SU-DHL-6 (cell line): Measurements from ENCODE around the gene MTFR1L.

Source experiments
- EZH2phosphoT487 ChIP-seq: fragments of 200-600 bp; sonication (generic), shearing (Covaris generic); conservative IDR thresholded peaks from 2 replicates; pipeline ENCODE4 v1.6.1; 2018; ENCODE audit warnings: mild to moderate bottlenecking, antibody characterized with exemption, low read length, moderate library complexity, mixed read lengths
- TF ChIP-seq, protein P1 (sequence below): fragments of 200-600 bp; sonication (generic); IDR thresholded peaks from one replicate; pipeline ENCODE4 v1.5.1; 2017; ENCODE audit warnings: antibody characterized with exemption, mild to moderate bottlenecking, low read length, moderate library complexity; ENCODE audit not compliant: insufficient read depth, poor library complexity, severe bottlenecking

DNA sequence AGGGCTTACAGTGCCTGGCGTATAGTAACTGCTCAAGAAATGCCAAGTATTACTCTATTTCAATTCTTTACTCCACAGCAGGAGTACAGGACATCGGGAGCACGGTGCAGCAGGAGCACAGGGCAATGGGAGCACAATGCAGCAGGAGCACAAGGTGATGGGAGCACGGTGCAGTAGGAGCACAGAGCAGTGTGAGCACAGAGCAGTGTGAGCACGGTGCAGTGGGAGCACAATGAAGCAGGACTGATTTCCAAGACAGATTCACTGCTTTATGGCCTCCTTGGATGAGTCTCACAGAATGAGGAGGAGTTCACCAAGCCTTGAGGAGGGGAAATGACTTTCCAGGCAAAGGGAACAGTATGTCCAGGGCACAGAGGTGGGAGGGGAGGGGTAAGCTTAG lies 60.8 kb downstream of the MTFR1L start:
- TF ChIP-seq, protein P1, sequence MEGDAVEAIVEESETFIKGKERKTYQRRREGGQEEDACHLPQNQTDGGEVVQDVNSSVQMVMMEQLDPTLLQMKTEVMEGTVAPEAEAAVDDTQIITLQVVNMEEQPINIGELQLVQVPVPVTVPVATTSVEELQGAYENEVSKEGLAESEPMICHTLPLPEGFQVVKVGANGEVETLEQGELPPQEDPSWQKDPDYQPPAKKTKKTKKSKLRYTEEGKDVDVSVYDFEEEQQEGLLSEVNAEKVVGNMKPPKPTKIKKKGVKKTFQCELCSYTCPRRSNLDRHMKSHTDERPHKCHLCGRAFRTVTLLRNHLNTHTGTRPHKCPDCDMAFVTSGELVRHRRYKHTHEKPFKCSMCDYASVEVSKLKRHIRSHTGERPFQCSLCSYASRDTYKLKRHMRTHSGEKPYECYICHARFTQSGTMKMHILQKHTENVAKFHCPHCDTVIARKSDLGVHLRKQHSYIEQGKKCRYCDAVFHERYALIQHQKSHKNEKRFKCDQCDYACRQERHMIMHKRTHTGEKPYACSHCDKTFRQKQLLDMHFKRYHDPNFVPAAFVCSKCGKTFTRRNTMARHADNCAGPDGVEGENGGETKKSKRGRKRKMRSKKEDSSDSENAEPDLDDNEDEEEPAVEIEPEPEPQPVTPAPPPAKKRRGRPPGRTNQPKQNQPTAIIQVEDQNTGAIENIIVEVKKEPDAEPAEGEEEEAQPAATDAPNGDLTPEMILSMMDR: no peak
- TF ChIP-seq EZH2phosphoT487: no peak
